Measurements from ENCODE around the gene LRRC75B. TPM values are rescaled to one million over a fixed set of nuclear protein-coding genes. Genes with fewer than 3 reads are reported as not detected.

LRRC75B gene
- total and polyA plus RNA-seq, 2 of the 13 experiments (the other 11 are each of a cell fraction or from before 2014, with no cell fraction given), result 11.8 to 34.8 TPM

DNA sequence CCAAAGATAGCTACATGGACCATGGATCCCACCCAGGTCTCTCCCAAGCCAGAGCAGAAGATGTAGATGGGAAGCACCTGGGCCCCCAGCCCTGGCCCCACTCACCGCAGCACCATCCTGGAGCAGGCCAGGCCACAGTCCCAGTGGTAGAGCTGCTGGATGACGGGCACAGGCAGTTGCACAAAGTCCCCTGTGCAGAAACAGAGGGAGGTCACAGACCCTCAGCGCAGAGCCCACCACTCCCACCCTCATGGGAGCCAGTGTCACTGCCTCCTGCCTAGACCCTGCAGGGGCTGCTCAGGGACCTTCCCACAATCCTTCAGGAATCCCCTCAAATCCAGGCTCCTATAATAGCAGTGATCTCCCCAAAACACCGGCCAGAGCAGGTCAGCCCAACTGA is 44.1 kb downstream of the LRRC75B start:
- no peak for DNase-seq (ENCODE audit: low spot score)
- peak overlapping the region; percentile 56 for H3K9ac ChIP-seq (ENCODE audit: insufficient read depth, low read depth, low read length)
- WGBS (ENCODE audit: low lambda C conversion rate), result 100% methylated on average over 1 of the region's 4 CpGs
- H3K79me2 ChIP-seq (ENCODE audit: insufficient read depth, low read length), result peaks cover 50% of the 10 kb centered on the region
- intact Hi-C loops (cut with micrococcal nuclease; ENCODE audit: unreplicated experiment) (loop anchor here (1.0 kb wide), 1 partner anchor 39 kb away; no protein-coding TSS in a partner anchor), in situ Hi-C loops (cut with HindIII; ENCODE audit: extremely low pct_ligation_motif_present, low pct_unique_long_range_greater_than_20kb) (no loop called here)
- H3K36me3 ChIP-seq (replicated peaks in 1 of 2; ENCODE audit: control insufficient read depth in 1 of 2, insufficient read depth in 2 of 2, low read length in 2 of 2), result peaks cover 26 to 51% of the 10 kb centered on the region in 2 experiments
- CTCF ChIA-PET (ENCODE audit: low intra/inter-chr PET ratio, low total read pairs), result interaction anchor here (2.2 kb wide), 1 partner anchor 24 kb away, joined by 6 read pairs; no protein-coding TSS in a partner anchor
- H3K4me1 ChIP-seq (ENCODE audit: insufficient read depth, low read length), result peaks cover 75% of the 10 kb centered on the region
- no peak overlapping the region for H3K4me3 ChIP-seq (replicated peaks in 1 of 3; ENCODE audit: insufficient read depth in 1 of 3, low read depth in 2 of 3, low read length in 3 of 3)
- peak overlapping the region; percentile 62 for H3K4me2 ChIP-seq (ENCODE audit: low read depth, low read length)
- H3K9me3 ChIP-seq (ENCODE audit: low read length), result no peaks in the 10 kb centered on the region
- no TSS peak for BruUV-seq (replicated peaks)
- TF ChIP-seq FOXC1 (CRISPR knock-in tag; IDR thresholded peaks at IDR 0.05; ENCODE audit: borderline replicate concordance) (no peak), ZFP37 (CRISPR knock-in tag; IDR thresholded peaks at IDR 0.05; ENCODE audit: borderline replicate concordance) (0 out of 2 replicates have a peak, but pooled peaks have one; percentile 12), ZSCAN31 (CRISPR knock-in tag; IDR thresholded peaks at IDR 0.05; ENCODE audit: low read depth) (no peak), HIVEP1 (CRISPR knock-in tag; IDR thresholded peaks at IDR 0.05) (peak; percentile 28; the same call in 1 of the 2 replicates), HMG20A (CRISPR knock-in tag; IDR thresholded peaks at IDR 0.05; ENCODE audit: borderline replicate concordance) (no peak), POLR2G (IDR thresholded peaks at IDR 0.05; ENCODE audit: low read depth, low read length) (0 out of 2 replicates have a peak, but pooled peaks have one; percentile 1), ZNF326 (CRISPR knock-in tag; IDR thresholded peaks at IDR 0.05; ENCODE audit: borderline replicate concordance) (peak; percentile 52; the same call in 1 of the 2 replicates), AGO2 (optimal IDR thresholded peaks at IDR 0.05; ENCODE audit: low read depth, low read length) (peak; percentile 86), RBFOX2 (IDR thresholded peaks at IDR 0.05; ENCODE audit: low read depth, low read length) (peak; percentile 52), FOXO1 (CRISPR knock-in tag; IDR thresholded peaks at IDR 0.05) (no peak), ZNF703 (CRISPR knock-in tag; IDR thresholded peaks at IDR 0.05; ENCODE audit: borderline replicate concordance) (no peak), ZNF607 (CRISPR knock-in tag; IDR thresholded peaks at IDR 0.05; ENCODE audit: borderline replicate concordance) (0 out of 2 replicates have a peak, but pooled peaks have one; percentile 31), ZFP90 (CRISPR knock-in tag; IDR thresholded peaks at IDR 0.05; ENCODE audit: borderline replicate concordance) (0 out of 2 replicates have a peak, but pooled peaks have one; percentile 40), DNMT1 (CRISPR knock-in tag; IDR thresholded peaks at IDR 0.05) (no peak), PPARG (CRISPR knock-in tag; conservative IDR thresholded peaks at IDR 0.05) (no peak)
- TF ChIP-seq, protein P1, sequence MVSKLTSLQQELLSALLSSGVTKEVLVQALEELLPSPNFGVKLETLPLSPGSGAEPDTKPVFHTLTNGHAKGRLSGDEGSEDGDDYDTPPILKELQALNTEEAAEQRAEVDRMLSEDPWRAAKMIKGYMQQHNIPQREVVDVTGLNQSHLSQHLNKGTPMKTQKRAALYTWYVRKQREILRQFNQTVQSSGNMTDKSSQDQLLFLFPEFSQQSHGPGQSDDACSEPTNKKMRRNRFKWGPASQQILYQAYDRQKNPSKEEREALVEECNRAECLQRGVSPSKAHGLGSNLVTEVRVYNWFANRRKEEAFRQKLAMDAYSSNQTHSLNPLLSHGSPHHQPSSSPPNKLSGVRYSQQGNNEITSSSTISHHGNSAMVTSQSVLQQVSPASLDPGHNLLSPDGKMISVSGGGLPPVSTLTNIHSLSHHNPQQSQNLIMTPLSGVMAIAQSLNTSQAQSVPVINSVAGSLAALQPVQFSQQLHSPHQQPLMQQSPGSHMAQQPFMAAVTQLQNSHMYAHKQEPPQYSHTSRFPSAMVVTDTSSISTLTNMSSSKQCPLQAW (CRISPR knock-in tag; IDR thresholded peaks at IDR 0.05), result peak; percentile 58; the same call in 1 of the 2 replicates
- TF ChIP-seq, protein P2, sequence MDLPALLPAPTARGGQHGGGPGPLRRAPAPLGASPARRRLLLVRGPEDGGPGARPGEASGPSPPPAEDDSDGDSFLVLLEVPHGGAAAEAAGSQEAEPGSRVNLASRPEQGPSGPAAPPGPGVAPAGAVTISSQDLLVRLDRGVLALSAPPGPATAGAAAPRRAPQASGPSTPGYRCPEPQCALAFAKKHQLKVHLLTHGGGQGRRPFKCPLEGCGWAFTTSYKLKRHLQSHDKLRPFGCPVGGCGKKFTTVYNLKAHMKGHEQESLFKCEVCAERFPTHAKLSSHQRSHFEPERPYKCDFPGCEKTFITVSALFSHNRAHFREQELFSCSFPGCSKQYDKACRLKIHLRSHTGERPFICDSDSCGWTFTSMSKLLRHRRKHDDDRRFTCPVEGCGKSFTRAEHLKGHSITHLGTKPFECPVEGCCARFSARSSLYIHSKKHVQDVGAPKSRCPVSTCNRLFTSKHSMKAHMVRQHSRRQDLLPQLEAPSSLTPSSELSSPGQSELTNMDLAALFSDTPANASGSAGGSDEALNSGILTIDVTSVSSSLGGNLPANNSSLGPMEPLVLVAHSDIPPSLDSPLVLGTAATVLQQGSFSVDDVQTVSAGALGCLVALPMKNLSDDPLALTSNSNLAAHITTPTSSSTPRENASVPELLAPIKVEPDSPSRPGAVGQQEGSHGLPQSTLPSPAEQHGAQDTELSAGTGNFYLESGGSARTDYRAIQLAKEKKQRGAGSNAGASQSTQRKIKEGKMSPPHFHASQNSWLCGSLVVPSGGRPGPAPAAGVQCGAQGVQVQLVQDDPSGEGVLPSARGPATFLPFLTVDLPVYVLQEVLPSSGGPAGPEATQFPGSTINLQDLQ (CRISPR knock-in tag; IDR thresholded peaks at IDR 0.05), result no peak
- ATAC-seq, result no peak
- no peaks in the 10 kb centered on the region for H3K27me3 ChIP-seq (ENCODE audit: control insufficient read depth in 1 of 2, insufficient read depth in 2 of 2, low read length in 2 of 2)
- FAIRE-seq, result no peak
- POLR2A ChIA-PET, result interaction anchor here (1.2 to 9.3 kb wide), 10 partner anchors 10 to 88 kb away, joined by 5 to 138 read pairs (median 16); no protein-coding TSS in a partner anchor
- H4K20me1 ChIP-seq (ENCODE audit: insufficient read depth, low read length), result no peaks in the 10 kb centered on the region
- peak overlapping the region; percentile 98 for H3K27ac ChIP-seq (ENCODE audit: extremely low read length, insufficient read depth, low read length)
- H2AFZ ChIP-seq (ENCODE audit: low read length), result no peak overlapping the region

All from HepG2 (cell line).